Motor neuron (in vitro differentiated cells): Measurements from ENCODE around the gene LDAH. TPM values are rescaled to one million over a fixed set of nuclear protein-coding genes. Genes with fewer than 3 reads are reported as not detected.

ENCODE experiments used
- ATAC-seq, 8 experiments: fragments of 200-7000 bp; cut with Tn5 transposase; replicated peaks in 6 of 8; 2 replicates each; pipeline ENCODE4 v1.8.0; 2021; ENCODE audit warnings: mild to moderate bottlenecking in 8 of 8, moderate library complexity in 8 of 8
- H3K27ac ChIP-seq, 2 donors: fragments of 250-450 bp; sonication (Bioruptor Pico); 2 replicates each; pipeline ENCODE4 v1.9.0; 2021; ENCODE audit warnings: antibody characterized with exemption in 2 of 2, mild to moderate bottlenecking in 2 of 2, moderate library complexity in 1 of 2
- H3K4me1 ChIP-seq, 2 donors: fragments of 250-450 bp; sonication (Bioruptor Pico); replicated peaks in 1 of 2; 2 replicates each; pipeline ENCODE4 v1.6.1; 2021; ENCODE audit warnings: antibody characterized with exemption in 2 of 2, mild to moderate bottlenecking in 2 of 2, moderate library complexity in 1 of 2
- H3K4me3 ChIP-seq, 5 donors: fragments of 250-450 bp; sonication (Bioruptor Pico); 2 replicates each; pipeline ENCODE4 v1.9.0; 2021; ENCODE audit warnings: antibody characterized with exemption in 5 of 5, mild to moderate bottlenecking in 5 of 5, moderate library complexity in 4 of 5
- WGBS, 10 experiments: fragments of 450-650 bp; shearing (Covaris generic); methylation state at CpG; one replicate each; pipeline ENCODE4 v1.0.0; 2022; 5-methylcytosine and 5-hydroxymethylcytosine counted together
- in situ Hi-C, 9 experiments: fragments of 400-800 bp; cut with MboI; loops; one replicate each; pipeline ENCODE4 v1.15.0; 2021; ENCODE audit warnings: low sequenced_read_pairs in 9 of 9, low pct_unique_long_range_greater_than_20kb in 2 of 9; ENCODE audit not compliant: unreplicated experiment in 9 of 9
- total RNA-seq, 8 experiments: library from RNA; unstranded; fragments of 300-600 nt; gene quantifications; 2 replicates each; pipeline versions ENCODE4 v1.2.3 to v1.2.4, GENCODE V29; 2022

LDAH gene
- total RNA-seq, 8 experiments from 2014 or later = 14.8 to 28.4 (median 23.3) TPM

- WGBS, 10 experiments = 0 to 48% (median 16%) methylated on average over 3 to 11 of the region's 13 CpGs; no CpG with 5 or more reads in 1 of the 10 experiments
- no peak overlapping the region for H3K4me3 ChIP-seq
- ATAC-seq = no peak
- in situ Hi-C loops = loop anchor here in 7 of 9 experiments (25.0 kb wide), 3 partner anchors 266 to 441 kb away; partner anchors contain the start of gene TDRD15 (in 1 of the 7)
- H3K4me1 ChIP-seq = peaks cover 0 to 4% of the 10 kb centered on the region in 2 donors
- H3K27ac ChIP-seq = no peak overlapping the region
These were observed 151.2 kb downstream of the LDAH start for GRCh38 chr2:20671736-20672080.

- in situ Hi-C loops = loop anchor here in 7 of 9 experiments (25.0 kb wide), 3 partner anchors 266 to 441 kb away; partner anchors contain the start of gene TDRD15 (in 1 of the 7)
- Histone ChIP-seq H3K4me3 (no peak overlapping the region), H3K27ac (no peak overlapping the region), H3K4me1 (peaks cover 0 to 4% of the 10 kb centered on the region in 2 donors)
- no peak for ATAC-seq
- 3 to 77% (median 47%) methylated on average over 3 to 9 of the region's 60 CpGs; no CpG with 5 or more reads in 3 of the 10 experiments for WGBS, 10 experiments
These were observed 151.7 kb downstream of the LDAH start for GRCh38 chr2:20671036-20671735.

- peak in 4 of 8 experiments; percentile 10 to 28 (median 23) for ATAC-seq
- in situ Hi-C loops = loop anchor here in 7 of 9 experiments (25.0 kb wide), 3 partner anchors 267 to 442 kb away; partner anchors contain the start of gene TDRD15 (in 1 of the 7)
- no peak overlapping the region for H3K4me3 ChIP-seq
- 15 to 88% (median 19%) methylated on average over 4 to 21 of the region's 83 CpGs; no CpG with 5 or more reads in 6 of the 10 experiments for WGBS, 10 experiments
- peaks cover 0 to 4% of the 10 kb centered on the region in 2 donors for H3K4me1 ChIP-seq
- no peak overlapping the region for H3K27ac ChIP-seq
These were observed 152.4 kb downstream of the LDAH start for GRCh38 chr2:20670315-20671035.

GRCh38 chr2:20669562-20670314, 153.2 kb downstream of the LDAH start:
- Histone ChIP-seq H3K27ac (no peak overlapping the region), H3K4me1 (peaks cover 0 to 4% of the 10 kb centered on the region in 2 donors), H3K4me3 (no peak overlapping the region)
- no peak for ATAC-seq
- in situ Hi-C loops = loop anchor here (10.0 to 25.0 kb wide), 4 partner anchors 268 to 443 kb away; partner anchors contain the start of gene TDRD15 (in 1 of the 9)
- WGBS, 10 experiments = 0 to 82% (median 27%) methylated on average over 1 to 17 of the region's 45 CpGs; no CpG with 5 or more reads in 4 of the 10 experiments

GRCh38 chr2:20668871-20669475, 153.9 kb downstream of the LDAH start:
- in situ Hi-C loops = loop anchor here (10.0 to 25.0 kb wide), 4 partner anchors 268 to 443 kb away; partner anchors contain the start of gene TDRD15 (in 1 of the 9)
- H3K4me1 ChIP-seq = peaks cover 0 to 4% of the 10 kb centered on the region in 2 donors

GRCh38 chr2:20668451-20668850, 154.4 kb downstream of the LDAH start:
- 58 to 100% (median 83%) methylated on average over 1 to 4 of the region's 6 CpGs; no CpG with 5 or more reads in 3 of the 10 experiments for WGBS, 10 experiments
- H3K4me3 ChIP-seq = no peak overlapping the region
- peaks cover 0 to 4% of the 10 kb centered on the region in 2 donors for H3K4me1 ChIP-seq
- ATAC-seq = no peak
- in situ Hi-C loops = loop anchor here (10.0 to 25.0 kb wide), 4 partner anchors 269 to 444 kb away; partner anchors contain the start of gene TDRD15 (in 1 of the 9)
- no peak overlapping the region for H3K27ac ChIP-seq

More at GRCh38 chr2:20668871-20669475, 153.9 kb downstream of the LDAH start:
- Histone ChIP-seq H3K27ac (no peak overlapping the region), H3K4me3 (no peak overlapping the region)
- WGBS, 10 experiments = 10 to 80% (median 34%) methylated on average over 1 to 6 of the region's 8 CpGs; no CpG with 5 or more reads in 3 of the 10 experiments
- no peak for ATAC-seq

- WGBS, 10 experiments = 0 to 84% methylated on average over 1 to 5 of the region's 39 CpGs; no CpG with 5 or more reads in 8 of the 10 experiments
- Histone ChIP-seq H3K4me1 (peaks cover 0 to 4% of the 10 kb centered on the region in 2 donors), H3K4me3 (peak overlapping the region; percentile 22 to 45 (median 38)), H3K27ac (no peak overlapping the region)
- in situ Hi-C loops = loop anchor here (10.0 to 25.0 kb wide), 4 partner anchors 270 to 445 kb away; partner anchors contain the start of gene TDRD15 (in 1 of the 9)
- peak in 4 of 8 experiments; percentile 7 to 27 (median 16) for ATAC-seq
These were observed 155.1 kb downstream of the LDAH start for GRCh38 chr2:20667531-20668401.

GRCh38 chr2:20667151-20667530, 155.8 kb downstream of the LDAH start:
- Histone ChIP-seq H3K4me1 (peaks cover 0 to 4% of the 10 kb centered on the region in 2 donors), H3K27ac (no peak overlapping the region), H3K4me3 (peak overlapping the region; percentile 22 to 45 (median 38))
- no CpG with 5 or more reads among the region's 62 CpGs for WGBS, 10 experiments
- in situ Hi-C loops = loop anchor here (10.0 to 25.0 kb wide), 4 partner anchors 270 to 445 kb away; partner anchors contain the start of gene TDRD15 (in 1 of the 9)
- peak; percentile 13 to 67 (median 52) for ATAC-seq

GRCh38 chr2:20666304-20667150, 156.4 kb downstream of the LDAH start, which contains the start of gene GDF7:
GDF7 (plus strand) TSS chr2:20667144; CDS start chr2:20667240, 96 bp downstream.
- H3K27ac ChIP-seq = no peak within 1 kb of the TSS
- H3K4me1 ChIP-seq = peaks cover 0 to 9% of the 10 kb centered on the region in 2 donors
- in situ Hi-C loops = loop anchor here (10.0 to 25.0 kb wide), 4 partner anchors 271 to 446 kb away; partner anchors contain the start of gene TDRD15 (in 1 of the 9)
- ATAC-seq = peak; percentile 33 to 83 (median 60)
- WGBS, 10 experiments = 0% methylated on average over 1 of the region's 86 CpGs; no CpG with 5 or more reads in 8 of the 10 experiments
- H3K4me3 ChIP-seq = peak within 1 kb of the TSS; percentile 22 to 45 (median 38)

- in situ Hi-C loops = loop anchor here (10.0 to 25.0 kb wide), 4 partner anchors 271 to 446 kb away; partner anchors contain the start of gene TDRD15 (in 1 of the 9)
- H3K27ac ChIP-seq = no peak overlapping the region
- peak in 4 of 8 experiments; percentile 4 to 9 (median 6) for ATAC-seq
- peak overlapping the region in 3 of 5 donors; percentile 38 to 45 (median 38) for H3K4me3 ChIP-seq
- WGBS, 10 experiments = 0 to 10% (median 3%) methylated on average over 2 to 6 of the region's 34 CpGs; no CpG with 5 or more reads in 7 of the 10 experiments
- H3K4me1 ChIP-seq = peaks cover 0 to 9% of the 10 kb centered on the region in 2 donors
These were observed 156.9 kb downstream of the LDAH start for GRCh38 chr2:20666005-20666303.
